A549 (cell line): ENCODE measurements around the gene MMP1.

ENCODE experiments used
- BCL3 ChIP-seq: fragments of >200 bp; sonication (Bioruptor Twin); formaldehyde crosslinking; IDR thresholded peaks from 3 replicates; pipeline ENCODE4 v1.6.1; 2016
- NPAS2 ChIP-seq: fragments of 250-450 bp; sonication (Bioruptor Pico); IDR thresholded peaks from 2 replicates; pipeline ENCODE4 v1.8.0; 2022; ENCODE audit warnings: mild to moderate bottlenecking, moderate library complexity, borderline replicate concordance
- NR3C1 ChIP-seq: fragments of >200 bp; sonication (Bioruptor Twin); formaldehyde crosslinking; IDR thresholded peaks from 3 replicates; pipeline ENCODE4 v1.6.1; 2017
- POLR2A ChIP-seq: IDR thresholded peaks from 2 replicates; pipeline ENCODE4 v1.6.1; 2012; ENCODE audit warnings: mild to moderate bottlenecking, low read length
- TF ChIP-seq, protein P1 (sequence below): fragments of >200 bp; sonication (Bioruptor Twin); formaldehyde crosslinking; IDR thresholded peaks from 2 replicates; pipeline ENCODE4 v1.6.1; 2016
- TF ChIP-seq, protein P2 (sequence below): fragments of >200 bp; sonication (Bioruptor Twin); formaldehyde crosslinking; IDR thresholded peaks from 3 replicates; pipeline ENCODE4 v1.5.1; 2016
- TF ChIP-seq, protein P3 (sequence below): IDR thresholded peaks from 2 replicates; pipeline ENCODE4 v1.6.1; 2012

DNA sequence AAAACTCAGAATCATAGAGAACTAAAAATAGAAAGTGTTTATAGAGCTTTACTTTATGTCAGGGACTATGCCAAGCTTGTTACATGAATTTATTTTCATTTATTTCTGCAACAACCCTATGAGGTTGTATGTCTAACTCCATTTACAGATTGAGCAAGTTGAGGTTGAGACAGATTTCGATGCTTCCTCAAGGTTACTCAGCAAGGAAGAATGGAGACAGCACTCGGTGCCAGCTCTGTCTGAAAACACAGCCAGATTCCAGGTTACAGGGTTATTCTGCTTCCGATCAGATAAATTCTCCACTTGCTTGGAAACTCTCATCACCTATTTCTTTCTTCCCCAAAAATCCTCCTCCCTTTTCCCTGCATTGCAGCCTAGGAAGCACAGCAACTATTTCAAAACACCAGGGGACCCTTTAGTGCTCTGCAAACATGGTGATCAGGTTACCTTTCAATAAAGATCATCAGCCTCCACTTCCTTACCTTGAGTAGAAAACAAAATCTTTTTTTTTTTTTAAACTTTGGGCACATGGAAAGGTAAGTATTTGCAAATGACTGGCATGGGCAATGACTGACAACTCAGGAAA lies 38.4 kb upstream of the MMP1 start:
- no peak for TF ChIP-seq NPAS2
- TF ChIP-seq, protein P1, sequence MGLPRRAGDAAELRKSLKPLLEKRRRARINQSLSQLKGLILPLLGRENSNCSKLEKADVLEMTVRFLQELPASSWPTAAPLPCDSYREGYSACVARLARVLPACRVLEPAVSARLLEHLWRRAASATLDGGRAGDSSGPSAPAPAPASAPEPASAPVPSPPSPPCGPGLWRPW: no peak
- TF ChIP-seq, protein P2, sequence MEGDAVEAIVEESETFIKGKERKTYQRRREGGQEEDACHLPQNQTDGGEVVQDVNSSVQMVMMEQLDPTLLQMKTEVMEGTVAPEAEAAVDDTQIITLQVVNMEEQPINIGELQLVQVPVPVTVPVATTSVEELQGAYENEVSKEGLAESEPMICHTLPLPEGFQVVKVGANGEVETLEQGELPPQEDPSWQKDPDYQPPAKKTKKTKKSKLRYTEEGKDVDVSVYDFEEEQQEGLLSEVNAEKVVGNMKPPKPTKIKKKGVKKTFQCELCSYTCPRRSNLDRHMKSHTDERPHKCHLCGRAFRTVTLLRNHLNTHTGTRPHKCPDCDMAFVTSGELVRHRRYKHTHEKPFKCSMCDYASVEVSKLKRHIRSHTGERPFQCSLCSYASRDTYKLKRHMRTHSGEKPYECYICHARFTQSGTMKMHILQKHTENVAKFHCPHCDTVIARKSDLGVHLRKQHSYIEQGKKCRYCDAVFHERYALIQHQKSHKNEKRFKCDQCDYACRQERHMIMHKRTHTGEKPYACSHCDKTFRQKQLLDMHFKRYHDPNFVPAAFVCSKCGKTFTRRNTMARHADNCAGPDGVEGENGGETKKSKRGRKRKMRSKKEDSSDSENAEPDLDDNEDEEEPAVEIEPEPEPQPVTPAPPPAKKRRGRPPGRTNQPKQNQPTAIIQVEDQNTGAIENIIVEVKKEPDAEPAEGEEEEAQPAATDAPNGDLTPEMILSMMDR: no peak
- TF ChIP-seq, protein P3, sequence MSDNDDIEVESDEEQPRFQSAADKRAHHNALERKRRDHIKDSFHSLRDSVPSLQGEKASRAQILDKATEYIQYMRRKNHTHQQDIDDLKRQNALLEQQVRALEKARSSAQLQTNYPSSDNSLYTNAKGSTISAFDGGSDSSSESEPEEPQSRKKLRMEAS: no peak
- TF ChIP-seq NR3C1: no peak
- no peak for TF ChIP-seq BCL3
- TF ChIP-seq POLR2A: no peak
